Inflammatory macrophage treated with lipopolysaccharide for 1 hour (primary cell): Measurements from ENCODE around the gene STH.
"Not testable (repeated sequence)": the region's sequence is repeated elsewhere in the genome, so short reads cannot be mapped to it uniquely, and the experiment has no call there.

Experiments
- DNase-seq, 2 donors: peaks; one replicate each; pipeline ENCODE4 v3.0.0-alpha.2; 2020 to 2022

The STH gene

GRCh38 chr17:45998987-45999899, at the start of gene STH:
Gene STH (plus strand): TSS chr17:45999250. CDS start chr17:45999280, 30 bp downstream.
- no peak for DNase-seq

GRCh38 chr17:45949755-45950320, 49.2 kb upstream of the STH start:
- no peak for DNase-seq

- DNase-seq: no peak
Observed at GRCh38 chr17:45950888-45951287, 48.2 kb upstream of the STH start.

GRCh38 chr17:45951403-45951802, 47.6 kb upstream of the STH start:
- DNase-seq: no peak

- no peak for DNase-seq
Observed at GRCh38 chr17:45951941-45952340, 47.1 kb upstream of the STH start.

- DNase-seq: no peak
Observed at GRCh38 chr17:45952814-45953320, 46.2 kb upstream of the STH start.

GRCh38 chr17:45953561-45953960, 45.5 kb upstream of the STH start:
- DNase-seq: no peak

GRCh38 chr17:45954914-45955313, 44.1 kb upstream of the STH start:
- DNase-seq: no peak

GRCh38 chr17:45955326-45955725, 43.7 kb upstream of the STH start:
- DNase-seq: no peak

- DNase-seq: no peak
Observed at GRCh38 chr17:45956090-45956489, 43.0 kb upstream of the STH start.

- DNase-seq: not testable (repeated sequence)
Observed at GRCh38 chr17:45956746-45957145, 42.3 kb upstream of the STH start.

- no peak for DNase-seq
Observed at GRCh38 chr17:45958307-45958706, 40.7 kb upstream of the STH start.

- no peak for DNase-seq
Observed at GRCh38 chr17:45958994-45959665, 39.9 kb upstream of the STH start.

- DNase-seq: no peak
Observed at GRCh38 chr17:45960311-45960710, 38.7 kb upstream of the STH start.

GRCh38 chr17:45961206-45961605, 37.8 kb upstream of the STH start:
- DNase-seq: no peak

GRCh38 chr17:45962221-45962972, 36.7 kb upstream of the STH start:
- DNase-seq: no peak

- DNase-seq: no peak
Observed at GRCh38 chr17:45963283-45963682, 35.8 kb upstream of the STH start.

- DNase-seq: no peak
Observed at GRCh38 chr17:45963889-45964288, 35.2 kb upstream of the STH start.

GRCh38 chr17:45964634-45965033, 34.4 kb upstream of the STH start:
- no peak for DNase-seq

- DNase-seq: no peak
Observed at GRCh38 chr17:45965812-45966211, 33.2 kb upstream of the STH start.

- no peak for DNase-seq
Observed at GRCh38 chr17:45966606-45967280, 32.3 kb upstream of the STH start.

GRCh38 chr17:45967378-45967777, 31.7 kb upstream of the STH start:
- DNase-seq: no peak
